ENCODE data around the gene GAST.

Gene GAST

GRCh38 chr17:41710472-41711090, 1.6 kb upstream of the GAST start:
- Histone ChIP-seq H3K36me3 (no peaks in the 10 kb centered on the region), H3K27me3 (peaks cover 0 to 22% of the 10 kb centered on the region in 2 donors), H3K4me3 (no peak overlapping the region), H3K27ac (no peak overlapping the region), H3K4me1 (no peaks in the 10 kb centered on the region), H3K9me3 (no peaks in the 10 kb centered on the region)
- intact Hi-C loops (cut with DNase I; ENCODE audit: low total_unique reads): no loop called here
- no peak for TF ChIP-seq CTCF (IDR thresholded peaks at IDR 0.05)
- no peak for DNase-seq

- no peaks in the 10 kb centered on the region for H3K4me1 ChIP-seq
- H3K27ac ChIP-seq: no peak overlapping the region
Observed at GRCh38 chr17:41717408-41718286, 5.5 kb downstream of the GAST start.

GRCh38 chr17:41718287-41718645, 6.1 kb downstream of the GAST start:
- Histone ChIP-seq H3K36me3 (no peaks in the 10 kb centered on the region), H3K4me3 (no peak overlapping the region), H3K9me3 (peaks cover 0 to 4% (median 0%) of the 10 kb centered on the region in 3 donors), H3K27me3 (peaks cover 0 to 22% of the 10 kb centered on the region in 2 donors), H3K4me1 (no peaks in the 10 kb centered on the region), H3K27ac (no peak overlapping the region)
- no peak for TF ChIP-seq CTCF (IDR thresholded peaks at IDR 0.05)
- intact Hi-C loops (cut with DNase I; ENCODE audit: low total_unique reads): no loop called here
- DNase-seq: no peak

More at GRCh38 chr17:41717408-41718286, 5.5 kb downstream of the GAST start:
- DNase-seq: no peak
- no peak for TF ChIP-seq CTCF (IDR thresholded peaks at IDR 0.05)
- Histone ChIP-seq H3K27me3 (peaks cover 0 to 16% of the 10 kb centered on the region in 2 donors), H3K4me3 (no peak overlapping the region), H3K9me3 (peaks cover 0 to 4% (median 0%) of the 10 kb centered on the region in 3 donors), H3K36me3 (no peaks in the 10 kb centered on the region)
- intact Hi-C loops (cut with DNase I; ENCODE audit: low total_unique reads): no loop called here

- no peaks in the 10 kb centered on the region for H3K4me1 ChIP-seq
Observed at GRCh38 chr17:41722231-41722630, 10.1 kb downstream of the GAST start.

More at GRCh38 chr17:41722231-41722630, 10.1 kb downstream of the GAST start:
- DNase-seq: no peak
- Histone ChIP-seq H3K27me3 (peaks cover 0 to 39% of the 10 kb centered on the region in 2 donors), H3K4me3 (no peak overlapping the region), H3K27ac (no peak overlapping the region), H3K36me3 (no peaks in the 10 kb centered on the region), H3K9me3 (peaks cover 0 to 4% (median 0%) of the 10 kb centered on the region in 3 donors)
- intact Hi-C loops (cut with DNase I; ENCODE audit: low total_unique reads): no loop called here
- no peak for TF ChIP-seq CTCF (IDR thresholded peaks at IDR 0.05)
